ENCODE results near the gene ZNF536. TPM values are rescaled to one million over a fixed set of nuclear protein-coding genes. Genes with fewer than 3 reads are reported as not detected.

Gene ZNF536
- total RNA-seq, 4 donors from 2014 or later: 1.00 to 7.1 (median 1.8) TPM

GRCh38 chr19:30593975-30594745 is 222.0 kb downstream of the ZNF536 start:
- no peak overlapping the region for H3K27ac ChIP-seq
- in situ Hi-C loops (cut with MboI; ENCODE audit: low pct_ligation_motif_present in 1 of 4, low pct_unique_long_range_greater_than_20kb in 1 of 4, low sequenced_read_pairs in 3 of 4): no loop called here
- no peak overlapping the region for H3K4me3 ChIP-seq
- H3K4me1 ChIP-seq: no peaks in the 10 kb centered on the region
- no peaks in the 10 kb centered on the region for H3K36me3 ChIP-seq
- DNase-seq: no peak
- no peak for TF ChIP-seq POLR2A (IDR thresholded peaks at IDR 0.05)
- no peak for TF ChIP-seq EP300 (IDR thresholded peaks at IDR 0.05; ENCODE audit: low read depth)
- TF ChIP-seq CTCF (IDR thresholded peaks at IDR 0.05): no peak
- TF ChIP-seq POLR2AphosphoS5 (IDR thresholded peaks at IDR 0.05): no peak
- H3K27me3 ChIP-seq: no peaks in the 10 kb centered on the region
- intact Hi-C loops (cut with DNase I; ENCODE audit: low total_unique reads): no loop called here
- WGBS, 2 donors (ENCODE audit: low coverage in 1 of 2): 33 to 64% methylated on average over 1 to 11 of the region's 11 CpGs
- no peaks in the 10 kb centered on the region for H3K9me3 ChIP-seq

- no peaks in the 10 kb centered on the region for H3K36me3 ChIP-seq
- no peaks in the 10 kb centered on the region for H3K4me1 ChIP-seq
- no peak for TF ChIP-seq EP300 (IDR thresholded peaks at IDR 0.05; ENCODE audit: low read depth)
- no peak for TF ChIP-seq POLR2A (IDR thresholded peaks at IDR 0.05)
- no peak for TF ChIP-seq CTCF (IDR thresholded peaks at IDR 0.05)
- no peak for TF ChIP-seq POLR2AphosphoS5 (IDR thresholded peaks at IDR 0.05)
- no peaks in the 10 kb centered on the region for H3K9me3 ChIP-seq
- intact Hi-C loops (cut with DNase I; ENCODE audit: low total_unique reads) (no loop called here), in situ Hi-C loops (cut with MboI; ENCODE audit: low pct_ligation_motif_present in 1 of 4, low pct_unique_long_range_greater_than_20kb in 1 of 4, low sequenced_read_pairs in 3 of 4) (no loop called here)
- 61 to 70% methylated on average over 2 to 6 of the region's 6 CpGs for WGBS, 2 donors (ENCODE audit: low coverage in 1 of 2)
- no peak overlapping the region for H3K4me3 ChIP-seq
- DNase-seq: no peak
- no peak overlapping the region for H3K27ac ChIP-seq
- no peaks in the 10 kb centered on the region for H3K27me3 ChIP-seq
These were observed 224.1 kb downstream of the ZNF536 start for GRCh38 chr19:30596268-30596667.

- Histone ChIP-seq H3K27ac (no peak overlapping the region), H3K4me3 (no peak overlapping the region), H3K9me3 (no peaks in the 10 kb centered on the region), H3K36me3 (no peaks in the 10 kb centered on the region), H3K27me3 (no peaks in the 10 kb centered on the region), H3K4me1 (no peaks in the 10 kb centered on the region)
- 35 to 47% methylated on average over 2 to 9 of the region's 9 CpGs for WGBS, 2 donors (ENCODE audit: low coverage in 1 of 2)
- DNase-seq: no peak
- TF ChIP-seq CTCF (IDR thresholded peaks at IDR 0.05) (no peak), POLR2A (IDR thresholded peaks at IDR 0.05) (no peak)
- intact Hi-C loops (cut with DNase I; ENCODE audit: low total_unique reads) (no loop called here), in situ Hi-C loops (cut with MboI; ENCODE audit: low pct_ligation_motif_present in 1 of 4, low pct_unique_long_range_greater_than_20kb in 1 of 4, low sequenced_read_pairs in 3 of 4) (no loop called here)
These were observed 224.7 kb downstream of the ZNF536 start for GRCh38 chr19:30596813-30597399.

- no peak overlapping the region for H3K27ac ChIP-seq
- in situ Hi-C loops (cut with MboI; ENCODE audit: low pct_ligation_motif_present in 1 of 4, low pct_unique_long_range_greater_than_20kb in 1 of 4, low sequenced_read_pairs in 3 of 4): no loop called here
- no peaks in the 10 kb centered on the region for H3K4me1 ChIP-seq
- H3K27me3 ChIP-seq: no peaks in the 10 kb centered on the region
- intact Hi-C loops (cut with DNase I; ENCODE audit: low total_unique reads): no loop called here
- H3K9me3 ChIP-seq: no peaks in the 10 kb centered on the region
- H3K36me3 ChIP-seq: no peaks in the 10 kb centered on the region
- TF ChIP-seq POLR2A (IDR thresholded peaks at IDR 0.05) (no peak), EP300 (IDR thresholded peaks at IDR 0.05; ENCODE audit: low read depth) (no peak), POLR2AphosphoS5 (IDR thresholded peaks at IDR 0.05) (no peak), CTCF (IDR thresholded peaks at IDR 0.05) (no peak)
- DNase-seq: no peak
- no peak overlapping the region for H3K4me3 ChIP-seq
These were observed 226.5 kb downstream of the ZNF536 start for GRCh38 chr19:30598688-30599087.
